NCI-H526 treated with DMSO at 0.1 percent for 48 hours (cell line): ENCODE measurements around the gene ZNF350.
"Not testable (repeated sequence)": the region's sequence is repeated elsewhere in the genome, so short reads cannot be mapped to it uniquely, and the experiment has no call there.

ENCODE experiments used
- DNase-seq: peaks from one replicate; lab custom pipeline; 2025; lab: John Stamatoyannopoulos, UW

The ZNF350 gene

DNA sequence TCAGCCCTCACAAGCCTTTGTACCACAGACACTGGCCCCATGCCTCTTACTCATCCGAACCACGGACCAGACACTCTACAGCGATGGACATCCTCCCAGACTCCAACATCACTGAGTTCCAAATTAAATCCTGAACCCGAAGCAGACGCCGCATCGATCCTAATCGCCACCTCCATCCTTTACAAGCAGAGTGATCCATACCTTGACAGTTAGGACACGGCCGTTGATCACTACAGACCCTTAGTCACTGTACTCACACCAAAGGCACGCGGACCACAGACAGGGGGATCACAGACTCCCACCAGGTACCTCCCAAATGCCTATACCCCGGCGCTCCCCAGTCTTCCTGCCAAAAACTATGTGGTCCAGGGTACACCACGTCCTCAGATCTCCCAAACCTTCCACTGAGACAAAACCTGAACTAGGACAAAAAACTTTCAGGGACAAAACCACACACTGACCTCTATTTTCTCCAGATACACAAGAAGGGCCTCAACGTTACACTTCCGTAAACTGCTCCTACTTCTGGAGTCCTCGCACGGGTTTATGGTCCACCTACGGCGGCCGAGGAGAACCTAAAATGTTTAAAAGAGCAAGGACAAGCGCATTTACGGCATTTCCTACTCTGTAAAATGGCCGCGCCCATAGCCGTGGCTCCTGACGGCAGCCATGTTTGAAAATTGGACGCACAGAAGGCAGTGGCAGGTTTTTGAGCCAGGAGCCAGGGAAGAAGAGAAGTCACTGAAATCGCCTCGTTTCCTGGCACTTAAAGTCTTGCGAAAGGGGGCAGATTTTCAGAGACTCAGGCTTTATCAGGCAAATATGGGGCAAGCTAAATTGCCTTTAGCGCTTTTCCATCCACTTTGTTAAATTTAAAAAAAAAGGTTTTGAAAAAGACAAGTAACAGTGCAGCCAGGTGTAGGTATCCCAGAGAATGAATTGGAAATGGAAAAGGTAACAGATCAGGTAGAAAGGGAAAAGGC, at the start of gene ZNF350:
ZNF350 (minus strand) TSS at position 532 of the 983 bp plus-strand sequence. CDS start 12,480 bp downstream, outside the sequence.
- DNase-seq, result peak; percentile 90

- no peak for DNase-seq
Measured at GRCh38 chr19:52034051-52034728, 47.5 kb upstream of the ZNF350 start.

- peak; percentile 76 for DNase-seq
Measured at GRCh38 chr19:52028780-52029123, 42.1 kb upstream of the ZNF350 start.

GRCh38 chr19:52028027-52028779, 41.6 kb upstream of the ZNF350 start, which contains the start of gene ZNF614:
Gene ZNF614, minus strand, starts transcription at chr19:52028379. Its CDS starts 2,634 bp downstream, at chr19:52025745.
- DNase-seq, result peak; percentile 95

DNA sequence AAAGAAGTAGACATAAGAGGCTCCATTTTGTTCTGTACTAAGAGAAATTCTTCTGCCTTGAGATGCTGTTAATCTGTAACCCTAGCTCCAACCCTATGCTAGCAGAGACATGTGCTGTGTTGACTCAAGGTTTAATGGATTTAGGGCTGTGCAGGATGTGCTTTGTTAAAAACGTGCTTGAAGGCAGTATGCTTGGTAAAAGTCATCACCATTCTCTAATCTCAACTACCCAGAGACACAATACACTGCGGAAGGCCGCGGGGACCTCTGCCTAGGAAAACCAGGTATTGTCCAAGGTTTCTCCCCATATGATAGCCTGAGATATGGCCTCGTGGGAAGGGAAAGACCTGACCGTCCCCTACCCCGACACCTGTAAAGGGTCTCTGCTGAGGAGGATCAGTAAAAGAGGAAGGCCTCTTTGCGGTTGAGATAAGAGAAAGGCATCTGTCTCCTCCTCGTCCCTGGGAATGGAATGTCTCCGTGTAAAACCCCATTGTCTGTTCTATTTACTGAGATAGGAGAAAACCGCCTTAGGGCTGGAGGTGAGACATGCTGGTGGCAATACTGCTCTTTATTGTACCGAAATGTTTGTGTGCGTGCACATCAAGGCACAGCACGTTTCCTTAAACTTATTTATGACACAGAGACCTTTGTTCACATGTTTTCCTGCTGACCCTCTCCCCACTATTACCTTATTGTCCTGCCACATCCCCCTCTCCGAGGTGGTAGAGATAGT, 39.8 kb upstream of the ZNF350 start:
- not testable (repeated sequence) for DNase-seq

DNA sequence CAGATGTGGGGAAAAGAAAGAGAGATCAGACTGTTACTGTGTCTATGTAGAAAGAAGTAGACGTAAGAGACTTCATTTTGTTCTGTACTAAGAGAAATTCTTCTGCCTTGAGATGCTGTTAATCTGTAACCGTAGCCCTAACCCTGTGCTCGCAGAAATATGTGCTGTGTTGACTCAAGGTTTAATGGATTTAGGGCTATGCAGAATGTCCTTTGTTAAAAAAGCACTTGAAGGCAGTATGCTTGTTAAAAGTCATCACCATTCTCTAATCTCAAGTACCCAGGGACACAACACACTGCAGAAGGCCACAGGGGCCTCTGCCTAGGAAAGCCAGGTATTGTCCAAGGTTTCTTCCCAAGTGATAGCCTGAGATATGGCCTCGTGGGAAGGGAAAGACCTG, 37.8 kb upstream of the ZNF350 start:
- DNase-seq, result not testable (repeated sequence)

GRCh38 chr19:52022193-52022592, 35.6 kb upstream of the ZNF350 start:
- DNase-seq, result no peak

DNA sequence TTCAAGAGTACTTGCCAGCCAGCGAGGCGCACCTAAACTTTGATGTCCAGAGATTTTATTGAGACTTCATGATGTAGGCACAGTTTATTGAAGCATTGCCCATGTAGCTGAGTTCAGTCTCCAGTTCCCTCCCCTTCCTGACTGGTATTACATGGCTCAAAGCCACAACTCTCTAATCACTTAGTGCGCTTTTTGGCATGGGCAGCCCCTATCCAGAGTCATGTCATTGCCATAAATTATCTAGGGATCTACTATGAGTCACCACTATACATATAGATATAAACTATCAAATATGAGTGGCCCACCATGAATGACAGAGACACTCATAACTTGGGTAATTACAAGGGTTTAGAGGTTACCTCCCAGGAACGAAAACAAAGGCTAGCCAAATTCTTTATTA, 33.9 kb upstream of the ZNF350 start:
- DNase-seq, result no peak

DNA sequence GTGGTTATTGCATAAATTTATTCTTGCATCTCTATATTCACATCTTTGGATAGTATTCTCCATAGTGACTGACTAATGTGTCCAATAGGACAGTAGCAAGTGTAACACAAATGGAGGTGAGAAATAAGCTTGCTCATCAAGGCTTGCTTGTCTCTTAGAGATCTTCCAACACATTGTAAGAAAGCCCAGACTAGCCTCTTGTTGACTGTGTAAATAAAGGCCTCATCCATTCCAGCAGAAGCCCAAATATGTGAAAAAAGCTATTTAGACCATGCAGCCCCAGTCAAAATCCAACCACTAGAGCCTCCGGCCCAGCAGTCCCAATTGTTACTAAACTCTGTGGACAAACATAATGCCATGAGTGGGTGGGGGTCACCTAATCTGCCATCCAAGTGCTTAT, 24.0 kb upstream of the ZNF350 start:
- DNase-seq, result no peak

GRCh38 chr19:52007806-52008557, 21.3 kb upstream of the ZNF350 start, which contains the start of gene ZNF615:
Gene ZNF615, minus strand, starts transcription at chr19:52008211. Its CDS starts 4,500 bp downstream, at chr19:52003711.
- peak; percentile 79 for DNase-seq

GRCh38 chr19:52007451-52007805, 20.8 kb upstream of the ZNF350 start:
- DNase-seq, result no peak

DNA sequence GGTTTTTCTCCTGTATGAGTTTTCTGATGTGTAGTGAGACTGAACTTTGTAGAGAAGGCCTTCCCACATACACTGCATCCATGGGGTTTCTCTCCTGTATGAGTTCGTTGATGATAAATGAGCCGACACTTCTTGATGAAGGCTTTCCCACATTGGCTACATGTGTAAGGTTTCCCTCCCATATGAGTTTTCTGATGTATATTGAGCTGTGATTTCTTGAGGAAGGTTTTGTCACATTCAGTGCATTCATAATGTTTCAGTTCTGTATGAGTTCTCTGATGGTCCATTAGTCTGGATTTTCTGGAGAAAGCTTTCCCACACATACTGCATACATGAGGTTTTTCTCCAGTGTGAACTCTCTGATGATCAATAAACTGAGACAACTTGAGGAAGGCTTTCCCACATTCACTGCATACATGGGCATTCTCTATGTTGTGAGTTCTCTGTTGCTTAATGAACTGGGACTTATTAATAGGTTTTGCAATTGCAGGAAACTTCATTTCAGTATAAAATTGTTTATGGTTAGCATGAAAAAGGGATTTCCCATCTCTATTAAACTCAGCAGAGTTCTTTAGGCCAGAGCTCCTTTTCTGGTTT, 7.5 kb upstream of the ZNF350 start:
- no peak for DNase-seq

DNA sequence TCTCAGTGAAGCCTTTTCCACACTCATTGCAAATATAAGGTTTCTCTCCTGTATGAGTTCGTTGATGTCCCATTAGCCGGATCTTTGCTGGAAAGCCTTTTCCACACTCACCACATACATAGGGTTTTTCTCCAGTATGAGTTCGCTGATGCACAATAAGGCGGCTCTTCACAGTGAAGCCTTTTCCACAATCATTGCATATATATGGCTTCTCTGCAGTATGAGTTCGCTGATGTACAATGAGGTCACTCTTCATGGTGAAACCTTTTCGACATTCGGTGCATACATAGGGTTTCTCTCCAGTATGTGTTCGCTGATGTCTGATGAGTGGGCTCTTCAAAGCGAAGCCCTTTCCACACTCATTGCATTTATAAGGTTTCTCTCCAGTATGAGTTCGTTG, 6.8 kb upstream of the ZNF350 start:
- no peak for DNase-seq

DNA sequence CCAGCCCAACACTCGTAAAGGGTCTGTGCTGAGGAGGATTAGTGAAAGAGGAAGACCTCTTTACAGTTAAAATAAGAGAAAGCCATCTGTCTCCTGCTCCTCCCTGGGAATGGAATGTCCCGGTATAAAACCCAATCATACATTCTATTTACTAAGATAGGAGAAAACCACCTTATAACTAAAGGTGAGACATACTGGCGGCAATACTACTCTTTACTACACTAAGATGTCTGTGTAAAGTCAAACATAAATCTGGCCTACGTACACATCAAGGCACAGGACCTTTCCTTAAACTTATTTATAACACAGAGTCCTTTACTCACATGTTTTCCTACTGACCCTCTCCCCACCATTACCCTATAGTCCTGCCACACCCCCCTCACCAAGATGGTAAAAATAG, 3.3 kb downstream of the ZNF350 start:
- no peak for DNase-seq

- not testable (repeated sequence) for DNase-seq
Measured at GRCh38 chr19:51980926-51981325, 5.7 kb downstream of the ZNF350 start.

- no peak for DNase-seq
Measured at GRCh38 chr19:51980116-51980736, 6.4 kb downstream of the ZNF350 start.

GRCh38 chr19:51978882-51979281, 7.8 kb downstream of the ZNF350 start:
- DNase-seq, result no peak

- no peak for DNase-seq
Measured at GRCh38 chr19:51977346-51977745, 9.3 kb downstream of the ZNF350 start.

DNA sequence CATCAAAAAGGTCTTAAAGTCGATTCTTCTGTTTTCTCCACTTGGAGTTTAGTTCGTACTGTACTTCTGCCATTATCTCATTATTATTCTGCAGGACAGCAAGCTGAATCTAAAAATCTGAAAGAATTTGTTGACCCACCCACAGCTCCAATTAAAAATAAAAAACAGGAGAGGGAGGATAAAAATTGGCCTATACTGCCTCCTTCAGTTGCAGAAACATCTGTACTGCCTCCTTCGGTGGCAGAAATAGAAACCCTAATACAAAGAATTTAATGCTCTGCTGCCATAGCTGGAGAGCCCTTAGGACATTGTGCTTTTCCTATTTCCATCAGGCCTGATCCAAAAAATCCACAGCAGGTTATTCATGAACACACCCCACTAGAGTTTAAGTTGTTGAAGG, 9.8 kb downstream of the ZNF350 start:
- no peak for DNase-seq

DNA sequence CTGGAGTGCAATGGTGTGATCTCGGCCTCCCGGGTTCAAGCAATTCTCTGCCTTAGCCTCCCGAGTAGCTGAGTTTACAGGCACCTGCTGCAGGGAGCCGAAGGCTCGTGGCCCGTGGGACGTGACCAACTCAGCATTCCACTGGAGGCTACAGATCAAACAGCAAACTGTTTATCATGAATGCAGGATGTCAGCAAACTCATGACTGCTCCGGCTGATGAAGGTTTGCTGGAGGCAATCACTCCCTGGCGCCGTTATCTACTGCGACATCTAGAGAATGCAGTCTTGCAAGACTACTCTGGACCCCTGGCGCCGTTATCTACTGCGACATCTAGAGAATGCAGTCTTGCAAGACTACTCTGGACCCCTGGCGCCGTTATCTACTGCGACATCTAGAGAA, 10.9 kb downstream of the ZNF350 start:
- not testable (repeated sequence) for DNase-seq
